Measurements from ENCODE around the gene HLA-DPB1. TPM values are rescaled to one million over a fixed set of nuclear protein-coding genes. Genes with fewer than 3 reads are reported as not detected.

HLA-DPB1 gene
- total RNA-seq, 1 donor from 2014 or later, result 174 TPM

DNA sequence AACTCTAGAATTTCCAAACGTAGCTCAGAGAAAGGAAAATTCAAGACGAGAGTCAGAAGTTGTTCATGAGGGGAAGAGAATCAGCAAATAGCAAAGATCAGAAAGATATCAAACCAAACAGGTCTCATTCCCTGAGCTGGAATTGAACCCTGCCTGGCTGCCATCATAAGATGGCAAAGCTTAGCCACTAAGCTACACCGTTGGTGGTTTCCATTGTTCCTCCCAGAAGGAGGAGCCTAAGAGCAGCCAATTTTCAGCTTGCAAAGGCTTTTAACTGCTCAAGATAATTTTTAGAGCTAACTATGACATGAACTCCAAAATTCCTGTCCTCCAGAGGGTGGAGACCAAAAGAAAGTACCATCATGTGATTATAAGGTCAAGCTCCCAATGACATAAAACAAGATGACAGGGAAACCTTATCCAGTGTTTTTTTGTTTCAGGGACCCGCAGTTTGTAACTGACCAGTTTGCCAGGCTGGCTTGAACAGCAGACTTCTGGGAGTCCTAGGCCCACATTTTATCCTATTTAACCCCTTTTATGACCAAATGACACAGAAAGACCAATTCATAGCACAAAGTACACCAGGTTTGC lies 60.6 kb downstream of the HLA-DPB1 start:
- no peak for DNase-seq (ENCODE audit: low spot score)

Other genes with a start within 250 kb of the HLA-DPB1 start
- gene TAP2, start 237.3 kb upstream of the HLA-DPB1 start, total RNA-seq, result 40.4 TPM
- 73.7 TPM for gene PSMB8, start 231.9 kb upstream of the HLA-DPB1 start, total RNA-seq
- 41.3 TPM for gene TAP1, start 222.3 kb upstream of the HLA-DPB1 start, total RNA-seq
- 31.2 TPM for gene PSMB9, start 221.8 kb upstream of the HLA-DPB1 start, total RNA-seq
- gene HLA-DMB, start 135.0 kb upstream of the HLA-DPB1 start, total RNA-seq, result 43.2 TPM
- 68.2 TPM for gene HLA-DMA, start 122.9 kb upstream of the HLA-DPB1 start, total RNA-seq
- gene BRD2, start 107.4 kb upstream of the HLA-DPB1 start, total RNA-seq, result 150 TPM
- gene HLA-DOA, start 66.4 kb upstream of the HLA-DPB1 start, total RNA-seq, result 8.4 TPM
- gene HLA-DPA1, start 2.3 kb upstream of the HLA-DPB1 start, total RNA-seq, result 185 TPM
- gene COL11A2, start 116.5 kb downstream of the HLA-DPB1 start, total RNA-seq, result 0.66 TPM
- gene RXRB, start 124.7 kb downstream of the HLA-DPB1 start, total RNA-seq, result 56.8 TPM
- 120 TPM for gene SLC39A7, start 124.9 kb downstream of the HLA-DPB1 start, total RNA-seq
- 13.6 TPM for gene HSD17B8, start 128.7 kb downstream of the HLA-DPB1 start, total RNA-seq
- gene RING1, start 132.5 kb downstream of the HLA-DPB1 start, total RNA-seq, result 50.9 TPM
- 62.5 TPM for gene VPS52, start 195.9 kb downstream of the HLA-DPB1 start, total RNA-seq
- gene RPS18, start 196.1 kb downstream of the HLA-DPB1 start, total RNA-seq, result 1,438 TPM
- 25.4 TPM for gene B3GALT4, start 201.1 kb downstream of the HLA-DPB1 start, total RNA-seq
- gene WDR46, start 213.2 kb downstream of the HLA-DPB1 start, total RNA-seq, result 37.7 TPM
- gene PFDN6, start 213.6 kb downstream of the HLA-DPB1 start, total RNA-seq, result 38.6 TPM
- 158 TPM for gene RGL2, start 223.0 kb downstream of the HLA-DPB1 start, total RNA-seq
- gene TAPBP, start 238.1 kb downstream of the HLA-DPB1 start, total RNA-seq, result 200 TPM
- 26.5 TPM for gene ZBTB22, start 241.8 kb downstream of the HLA-DPB1 start, total RNA-seq
- gene DAXX, start 247.0 kb downstream of the HLA-DPB1 start, total RNA-seq, result 33.9 TPM